GM21786 (cell line): ENCODE results near the gene SEMA3F.

Experiments used
- ATAC-seq: cut with Tn5 transposase; IDR thresholded peaks from one replicate; pipeline ENCODE4 v1.9.1; 2021; ENCODE audit not compliant: unreplicated experiment

Gene SEMA3F

GRCh38 chr3:50154840-50155490, at the start of gene SEMA3F:
Gene SEMA3F (plus strand): TSS chr3:50155324. CDS start chr3:50159623, 4,299 bp downstream.
- ATAC-seq = peak; percentile 62

- no peak for ATAC-seq
Observed at GRCh38 chr3:50111757-50112156, 43.4 kb upstream of the SEMA3F start.

GRCh38 chr3:50112462-50112861, 42.7 kb upstream of the SEMA3F start:
- no peak for ATAC-seq

GRCh38 chr3:50117120-50117519, 38.0 kb upstream of the SEMA3F start:
- ATAC-seq = no peak

- ATAC-seq = no peak
Observed at GRCh38 chr3:50118237-50118636, 36.9 kb upstream of the SEMA3F start.

- no peak for ATAC-seq
Observed at GRCh38 chr3:50119786-50120185, 35.3 kb upstream of the SEMA3F start.

GRCh38 chr3:50120364-50121071, 34.6 kb upstream of the SEMA3F start:
- ATAC-seq = no peak

GRCh38 chr3:50121072-50122032, 33.8 kb upstream of the SEMA3F start:
- ATAC-seq = peak; percentile 72

- ATAC-seq = no peak
Observed at GRCh38 chr3:50122071-50122470, 33.1 kb upstream of the SEMA3F start.

GRCh38 chr3:50122661-50123391, 32.3 kb upstream of the SEMA3F start:
- ATAC-seq = no peak

GRCh38 chr3:50123394-50124051, 31.6 kb upstream of the SEMA3F start:
- ATAC-seq = no peak

GRCh38 chr3:50124052-50124799, 30.9 kb upstream of the SEMA3F start:
- ATAC-seq = no peak

- no peak for ATAC-seq
Observed at GRCh38 chr3:50124800-50125178, 30.3 kb upstream of the SEMA3F start.

- no peak for ATAC-seq
Observed at GRCh38 chr3:50125541-50126286, 29.4 kb upstream of the SEMA3F start.

GRCh38 chr3:50126287-50127211, 28.6 kb upstream of the SEMA3F start:
- no peak for ATAC-seq

GRCh38 chr3:50127251-50127691, 27.9 kb upstream of the SEMA3F start:
- ATAC-seq = no peak

GRCh38 chr3:50128001-50128400, 27.1 kb upstream of the SEMA3F start:
- no peak for ATAC-seq

- ATAC-seq = no peak
Observed at GRCh38 chr3:50130436-50130835, 24.7 kb upstream of the SEMA3F start.
